Astrocyte (in vitro differentiated cells and primary cell): ENCODE measurements around the gene CLEC14A. TPM values are rescaled to one million over a fixed set of nuclear protein-coding genes. Genes with fewer than 3 reads are reported as not detected.

Experiments used
- DNase-seq: peaks from one replicate; pipeline ENCODE4 v3.0.0-alpha.2; 2010; ENCODE audit warnings: low read depth
- FAIRE-seq: peaks from 2 replicates; lab custom pipeline; 2011; peaks lifted over from hg19 to GRCh38; lab: Jason Lieb, UNC
- H2AFZ ChIP-seq: 2 replicates; pipeline ENCODE4 v1.6.0; 2012; ENCODE audit warnings: low read depth, low read length, inconsistent platforms
- H3K27ac ChIP-seq: 2 replicates; pipeline ENCODE4 v1.5.1; 2011; ENCODE audit warnings: low read depth, low read length, inconsistent platforms
- H3K27me3 ChIP-seq: 2 replicates; pipeline ENCODE4 v1.6.0; 2011; ENCODE audit warnings: low read length, inconsistent platforms; ENCODE audit not compliant: insufficient read depth
- H3K36me3 ChIP-seq: 2 replicates; pipeline ENCODE4 v1.5.1; 2011; ENCODE audit warnings: low read length, inconsistent platforms; ENCODE audit not compliant: insufficient read depth
- H3K4me1 ChIP-seq: 2 replicates; pipeline ENCODE4 v1.5.1; 2011; ENCODE audit warnings: low read length, inconsistent platforms; ENCODE audit not compliant: insufficient read depth
- H3K4me2 ChIP-seq: 2 replicates; pipeline ENCODE4 v1.6.0; 2012; ENCODE audit warnings: low read length, inconsistent platforms
- H3K4me3 ChIP-seq: 2 replicates; pipeline ENCODE4 v1.5.1; 2011; ENCODE audit warnings: low read depth, mild to moderate bottlenecking, low read length, inconsistent platforms; ENCODE audit not compliant: insufficient read depth
- H3K79me2 ChIP-seq: 2 replicates; pipeline ENCODE4 v1.6.0; 2012; ENCODE audit warnings: mild to moderate bottlenecking, low read length, inconsistent platforms; ENCODE audit not compliant: insufficient read depth
- H3K9ac ChIP-seq: 2 replicates; pipeline ENCODE4 v1.6.0; 2012; ENCODE audit warnings: mild to moderate bottlenecking, low read length, inconsistent platforms
- H3K9me3 ChIP-seq: 2 replicates; pipeline ENCODE4 v1.5.1; 2012; ENCODE audit warnings: low read depth, mild to moderate bottlenecking, low read length, inconsistent platforms; ENCODE audit not compliant: insufficient read depth
- H4K20me1 ChIP-seq: 2 replicates; pipeline ENCODE4 v1.6.0; 2012; ENCODE audit warnings: low read length, inconsistent platforms; ENCODE audit not compliant: insufficient read depth
- H3K27ac Mint-ChIP-seq: one replicate; pipeline ENCODE4 v1.8.0; 2021; ENCODE audit warnings: mild to moderate bottlenecking, mixed read lengths; ENCODE audit not compliant: unreplicated experiment
- H3K27me3 Mint-ChIP-seq: one replicate; pipeline ENCODE4 v1.8.0; 2021; ENCODE audit warnings: low read depth, mixed read lengths; ENCODE audit not compliant: unreplicated experiment
- H3K36me3 Mint-ChIP-seq: one replicate; pipeline ENCODE4 v1.8.0; 2021; ENCODE audit warnings: low read depth, mixed read lengths; ENCODE audit not compliant: unreplicated experiment
- H3K4me1 Mint-ChIP-seq: one replicate; pipeline ENCODE4 v1.8.0; 2021; ENCODE audit warnings: low read depth, mixed read lengths; ENCODE audit not compliant: unreplicated experiment
- H3K4me3 Mint-ChIP-seq: one replicate; pipeline ENCODE4 v1.8.0; 2021; ENCODE audit warnings: mild to moderate bottlenecking, moderate library complexity, mixed read lengths; ENCODE audit not compliant: unreplicated experiment
- H3K9me3 Mint-ChIP-seq: one replicate; pipeline ENCODE4 v1.8.0; 2021; ENCODE audit warnings: mild to moderate bottlenecking, mixed read lengths; ENCODE audit not compliant: unreplicated experiment
- CTCF ChIP-seq: IDR thresholded peaks from 2 replicates; pipeline ENCODE4 v1.5.1; 2011; ENCODE audit warnings: low read depth, mild to moderate bottlenecking, inconsistent platforms, low read length, moderate library complexity; ENCODE audit not compliant: insufficient read depth
- EZH2 ChIP-seq: IDR thresholded peaks from 2 replicates; pipeline ENCODE4 v1.6.1; 2012; ENCODE audit warnings: mild to moderate bottlenecking, low read length, inconsistent platforms; ENCODE audit not compliant: insufficient read depth
- total RNA-seq: library from RNA; stranded (reverse); gene quantifications from 2 replicates; pipeline ENCODE4 v1.2.1, GENCODE V29; 2021

The CLEC14A gene
- total RNA-seq, 1 donor from 2014 or later: not detected

- Mint-ChIP-seq H3K27me3 (peaks cover 62% of the 10 kb centered on the region), H3K9me3 (peaks cover 15% of the 10 kb centered on the region), H3K4me3 (no peak overlapping the region), H3K27ac (no peak overlapping the region), H3K4me1 (peaks cover 3% of the 10 kb centered on the region), H3K36me3 (peaks cover 3% of the 10 kb centered on the region)
- no peak overlapping the region for H3K27ac ChIP-seq
- DNase-seq (peak; percentile 65), FAIRE-seq (no peak)
- no peak overlapping the region for H3K9ac ChIP-seq
- H3K4me1 ChIP-seq: peaks cover 14% of the 10 kb centered on the region
- no peaks in the 10 kb centered on the region for H4K20me1 ChIP-seq
- peaks cover 6% of the 10 kb centered on the region for H3K9me3 ChIP-seq
- H3K36me3 ChIP-seq: no peaks in the 10 kb centered on the region
- H3K27me3 ChIP-seq: peaks cover 37% of the 10 kb centered on the region
- no peak overlapping the region for H3K4me3 ChIP-seq
- H3K79me2 ChIP-seq: no peaks in the 10 kb centered on the region
- TF ChIP-seq EZH2 (no peak), CTCF (no peak)
- H2AFZ ChIP-seq: no peak overlapping the region
- no peak overlapping the region for H3K4me2 ChIP-seq
These were observed 42.9 kb downstream of the CLEC14A start for GRCh38 chr14:38213001-38213400.

GRCh38 chr14:38212111-38212510 is 43.8 kb downstream of the CLEC14A start:
- Histone ChIP-seq H3K79me2 (no peaks in the 10 kb centered on the region), H3K9ac (no peak overlapping the region), H3K9me3 (peaks cover 6% of the 10 kb centered on the region), H3K4me3 (no peak overlapping the region), H3K4me2 (no peak overlapping the region), H3K27me3 (peaks cover 46% of the 10 kb centered on the region), H3K27ac (no peak overlapping the region), H3K4me1 (peaks cover 15% of the 10 kb centered on the region), H4K20me1 (no peaks in the 10 kb centered on the region), H2AFZ (no peak overlapping the region), H3K36me3 (no peaks in the 10 kb centered on the region)
- H3K36me3 Mint-ChIP-seq: peaks cover 3% of the 10 kb centered on the region
- no peak overlapping the region for H3K27ac Mint-ChIP-seq
- H3K27me3 Mint-ChIP-seq: peaks cover 71% of the 10 kb centered on the region
- no peak for FAIRE-seq
- DNase-seq: no peak
- TF ChIP-seq CTCF (no peak), EZH2 (no peak)
- H3K4me3 Mint-ChIP-seq: no peak overlapping the region
- H3K9me3 Mint-ChIP-seq: peaks cover 15% of the 10 kb centered on the region
- peaks cover 3% of the 10 kb centered on the region for H3K4me1 Mint-ChIP-seq

- H3K36me3 Mint-ChIP-seq: peaks cover 3% of the 10 kb centered on the region
- DNase-seq: no peak
These were observed 44.6 kb downstream of the CLEC14A start for GRCh38 chr14:38211255-38211735.

More at GRCh38 chr14:38211255-38211735, 44.6 kb downstream of the CLEC14A start:
- Histone ChIP-seq H3K9ac (no peak overlapping the region), H3K36me3 (no peaks in the 10 kb centered on the region), H3K27me3 (peaks cover 47% of the 10 kb centered on the region), H3K27ac (no peak overlapping the region), H3K4me3 (peak overlapping the region; percentile 53), H3K79me2 (no peaks in the 10 kb centered on the region), H2AFZ (no peak overlapping the region), H3K9me3 (peaks cover 6% of the 10 kb centered on the region), H3K4me2 (peak overlapping the region; percentile 89), H4K20me1 (no peaks in the 10 kb centered on the region), H3K4me1 (peaks cover 15% of the 10 kb centered on the region)
- H3K4me3 Mint-ChIP-seq: no peak overlapping the region
- FAIRE-seq: no peak
- H3K4me1 Mint-ChIP-seq: peaks cover 3% of the 10 kb centered on the region
- TF ChIP-seq EZH2: no peak
- TF ChIP-seq CTCF: no peak
- peaks cover 15% of the 10 kb centered on the region for H3K9me3 Mint-ChIP-seq
- no peak overlapping the region for H3K27ac Mint-ChIP-seq
- peaks cover 69% of the 10 kb centered on the region for H3K27me3 Mint-ChIP-seq
